ENCODE data around the gene SLC6A3. TPM values are rescaled to one million over a fixed set of nuclear protein-coding genes. Genes with fewer than 3 reads are reported as not detected.

Gene SLC6A3
- total RNA-seq, 1 experiment from 2014 or later: not detected

DNA sequence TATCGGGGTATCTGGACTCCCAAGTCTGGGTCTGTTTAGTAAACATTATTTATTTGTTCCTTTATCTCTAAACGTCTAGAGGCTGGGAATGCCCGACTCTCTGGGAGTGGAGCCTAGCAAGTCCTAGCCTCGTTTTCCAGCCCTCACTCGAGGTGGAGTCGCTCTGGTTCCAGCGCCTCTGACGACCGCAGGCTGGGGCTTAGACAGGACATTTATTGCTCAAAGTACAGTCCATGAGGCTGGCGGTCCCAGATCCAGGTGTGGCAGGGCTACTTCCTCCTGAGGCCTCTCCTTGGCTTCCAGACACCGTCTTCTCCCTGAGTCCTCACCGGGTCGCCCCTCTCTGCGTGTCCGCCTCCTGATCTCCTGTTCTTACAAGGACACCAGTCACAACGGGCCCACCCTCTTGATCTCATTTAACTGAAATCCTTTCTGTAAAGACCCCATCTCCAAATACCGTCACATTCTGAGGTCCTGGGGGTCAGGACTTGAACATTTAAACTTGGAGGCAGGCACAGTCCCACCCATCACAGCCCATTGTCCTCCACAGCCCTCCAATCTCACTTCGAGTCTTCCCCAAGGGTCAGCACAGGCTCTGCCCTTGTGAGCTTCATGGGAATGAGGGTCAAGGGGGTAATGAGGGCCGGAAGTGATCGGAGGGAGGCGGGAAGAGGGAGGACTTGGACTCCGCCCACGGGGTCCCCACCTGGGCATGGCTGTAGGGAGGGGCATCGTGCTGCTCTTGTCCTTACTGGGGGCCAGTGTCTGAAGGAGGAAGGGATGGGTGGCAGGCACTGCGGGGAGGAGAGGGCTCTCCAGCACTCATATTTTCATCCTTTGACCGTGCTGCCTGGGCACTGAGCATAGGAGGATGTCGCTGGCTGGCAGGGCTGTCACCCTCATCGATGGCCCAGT is 88.1 kb downstream of the SLC6A3 start:
- Histone ChIP-seq H3K27ac (ENCODE audit: low read depth, low read length, poor library complexity, severe bottlenecking) (no peak overlapping the region), H3K4me3 (ENCODE audit: low read depth, low read length, poor library complexity, severe bottlenecking) (no peak overlapping the region), H3K4me1 (ENCODE audit: insufficient read depth, low read length, poor library complexity, severe bottlenecking) (no peaks in the 10 kb centered on the region), H3K36me3 (ENCODE audit: insufficient read depth, low read length, poor library complexity, severe bottlenecking) (no peaks in the 10 kb centered on the region), H3K9me3 (ENCODE audit: low read depth, low read length, poor library complexity, severe bottlenecking) (no peaks in the 10 kb centered on the region), H3K27me3 (replicated peaks; ENCODE audit: insufficient read depth, low read depth, low read length, poor library complexity) (peaks cover 98% of the 10 kb centered on the region)
- ChIA-PET POLR2A (ENCODE audit: low non-redundant PET) (no interaction called here), CTCF (no interaction called here)
- no TSS peak for BruUV-seq (replicated peaks)
- no peak for DNase-seq (ENCODE audit: low spot score)
- intact Hi-C loops (cut with micrococcal nuclease; ENCODE audit: unreplicated experiment): no loop called here
- peak; percentile 56 for TF ChIP-seq EZH2 (IDR thresholded peaks at IDR 0.05; ENCODE audit: borderline replicate concordance, low read depth, low read length, poor library complexity, severe bottlenecking)
- TF ChIP-seq, protein P1, sequence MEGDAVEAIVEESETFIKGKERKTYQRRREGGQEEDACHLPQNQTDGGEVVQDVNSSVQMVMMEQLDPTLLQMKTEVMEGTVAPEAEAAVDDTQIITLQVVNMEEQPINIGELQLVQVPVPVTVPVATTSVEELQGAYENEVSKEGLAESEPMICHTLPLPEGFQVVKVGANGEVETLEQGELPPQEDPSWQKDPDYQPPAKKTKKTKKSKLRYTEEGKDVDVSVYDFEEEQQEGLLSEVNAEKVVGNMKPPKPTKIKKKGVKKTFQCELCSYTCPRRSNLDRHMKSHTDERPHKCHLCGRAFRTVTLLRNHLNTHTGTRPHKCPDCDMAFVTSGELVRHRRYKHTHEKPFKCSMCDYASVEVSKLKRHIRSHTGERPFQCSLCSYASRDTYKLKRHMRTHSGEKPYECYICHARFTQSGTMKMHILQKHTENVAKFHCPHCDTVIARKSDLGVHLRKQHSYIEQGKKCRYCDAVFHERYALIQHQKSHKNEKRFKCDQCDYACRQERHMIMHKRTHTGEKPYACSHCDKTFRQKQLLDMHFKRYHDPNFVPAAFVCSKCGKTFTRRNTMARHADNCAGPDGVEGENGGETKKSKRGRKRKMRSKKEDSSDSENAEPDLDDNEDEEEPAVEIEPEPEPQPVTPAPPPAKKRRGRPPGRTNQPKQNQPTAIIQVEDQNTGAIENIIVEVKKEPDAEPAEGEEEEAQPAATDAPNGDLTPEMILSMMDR (conservative IDR thresholded peaks at IDR 0.05; ENCODE audit: low read depth, low read length): no peak

DNA sequence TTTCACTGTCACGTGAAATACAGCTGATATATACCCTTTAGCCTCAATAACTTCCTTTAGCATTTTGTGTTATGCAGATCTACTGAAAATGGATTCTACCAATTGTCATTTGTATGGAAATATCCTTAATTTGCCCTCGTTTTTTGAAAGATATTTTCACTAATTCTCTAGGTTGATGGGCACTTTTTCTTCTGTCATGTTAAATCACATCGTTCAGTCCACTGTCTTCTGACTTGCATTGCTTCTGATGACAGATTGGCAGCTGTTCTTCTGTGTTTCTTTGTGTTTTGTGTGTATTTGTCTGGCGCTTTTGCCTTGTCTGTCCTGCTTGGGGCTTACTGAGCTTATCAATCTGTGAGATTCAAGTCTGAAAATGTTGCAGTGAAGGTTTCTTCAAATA is 90.7 kb downstream of the SLC6A3 start:
- BruUV-seq (replicated peaks): no TSS peak
- Histone ChIP-seq H3K27me3 (replicated peaks; ENCODE audit: insufficient read depth, low read depth, low read length, poor library complexity) (peaks cover 94% of the 10 kb centered on the region), H3K4me1 (ENCODE audit: insufficient read depth, low read length, poor library complexity, severe bottlenecking) (no peaks in the 10 kb centered on the region), H3K36me3 (ENCODE audit: insufficient read depth, low read length, poor library complexity, severe bottlenecking) (no peaks in the 10 kb centered on the region), H3K27ac (ENCODE audit: low read depth, low read length, poor library complexity, severe bottlenecking) (no peak overlapping the region), H3K4me3 (ENCODE audit: low read depth, low read length, poor library complexity, severe bottlenecking) (no peak overlapping the region), H3K9me3 (ENCODE audit: low read depth, low read length, poor library complexity, severe bottlenecking) (no peaks in the 10 kb centered on the region)
- POLR2A ChIA-PET (ENCODE audit: low non-redundant PET): interaction anchor here (0.6 to 0.7 kb wide), 2 partner anchors 103 to 123 kb away, joined by 3 read pairs; no protein-coding TSS in a partner anchor
- no peak for DNase-seq (ENCODE audit: low spot score)
- TF ChIP-seq, protein P1 (conservative IDR thresholded peaks at IDR 0.05; ENCODE audit: low read depth, low read length): no peak
- no peak for TF ChIP-seq EZH2 (IDR thresholded peaks at IDR 0.05; ENCODE audit: borderline replicate concordance, low read depth, low read length, poor library complexity, severe bottlenecking)
- intact Hi-C loops (cut with micrococcal nuclease; ENCODE audit: unreplicated experiment): no loop called here
- CTCF ChIA-PET: no interaction called here

DNA sequence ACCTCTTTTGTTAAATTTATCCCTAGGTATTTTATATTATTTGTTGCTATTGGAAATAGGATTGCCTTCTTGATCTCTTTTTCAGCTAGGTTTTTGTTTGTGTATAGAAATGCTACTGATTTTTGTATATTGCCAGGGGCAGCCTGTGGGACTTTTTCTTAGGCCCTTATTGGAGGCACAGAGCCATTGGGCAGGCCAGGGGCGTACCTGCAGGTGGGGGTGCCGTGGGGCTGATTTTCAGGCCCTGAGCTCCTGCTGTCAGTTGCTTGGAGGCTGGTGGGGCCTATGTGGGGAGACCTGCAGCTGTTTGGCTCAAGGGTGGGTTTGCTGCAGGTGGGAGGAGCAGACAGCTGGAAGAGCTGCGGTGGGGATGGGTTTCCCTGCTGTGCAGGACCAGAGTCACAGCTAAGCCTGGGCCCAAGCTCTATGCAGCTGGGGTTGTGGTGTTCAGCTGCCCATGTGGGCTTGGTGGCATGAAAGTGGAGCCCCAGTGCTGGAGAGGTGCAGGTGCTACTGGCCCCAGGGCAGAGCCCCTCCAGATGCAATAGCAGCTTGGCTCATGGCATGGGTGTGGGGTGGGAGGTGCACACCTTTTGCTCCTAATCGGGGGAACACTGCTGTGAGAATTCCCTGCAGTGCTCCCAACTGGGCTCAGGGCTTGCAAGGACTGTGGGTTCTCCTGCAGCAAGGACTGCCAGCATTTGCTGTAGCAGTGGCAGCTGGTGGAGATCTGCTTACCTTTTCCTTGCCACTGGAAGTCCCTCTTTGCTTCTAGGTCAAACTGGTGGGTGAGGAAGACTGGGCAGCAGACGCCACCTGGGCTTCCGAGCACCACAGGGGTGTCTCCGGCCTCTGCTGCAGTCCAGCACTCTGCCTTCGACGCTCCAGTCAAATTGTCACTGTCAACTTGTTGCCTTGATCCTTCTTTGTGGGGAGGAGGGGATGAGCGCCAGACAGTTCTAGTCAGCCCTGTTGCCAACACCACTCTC is 92.7 kb downstream of the SLC6A3 start:
- Histone ChIP-seq H3K4me3 (ENCODE audit: low read depth, low read length, poor library complexity, severe bottlenecking) (no peak overlapping the region), H3K36me3 (ENCODE audit: insufficient read depth, low read length, poor library complexity, severe bottlenecking) (no peaks in the 10 kb centered on the region), H3K27me3 (replicated peaks; ENCODE audit: insufficient read depth, low read depth, low read length, poor library complexity) (peaks cover 73% of the 10 kb centered on the region), H3K27ac (ENCODE audit: low read depth, low read length, poor library complexity, severe bottlenecking) (no peak overlapping the region), H3K9me3 (ENCODE audit: low read depth, low read length, poor library complexity, severe bottlenecking) (no peaks in the 10 kb centered on the region), H3K4me1 (ENCODE audit: insufficient read depth, low read length, poor library complexity, severe bottlenecking) (no peaks in the 10 kb centered on the region)
- no peak for DNase-seq (ENCODE audit: low spot score)
- POLR2A ChIA-PET (ENCODE audit: low non-redundant PET): no interaction called here
- intact Hi-C loops (cut with micrococcal nuclease; ENCODE audit: unreplicated experiment): no loop called here
- no TSS peak for BruUV-seq (replicated peaks)
- CTCF ChIA-PET: no interaction called here
- TF ChIP-seq EZH2 (IDR thresholded peaks at IDR 0.05; ENCODE audit: borderline replicate concordance, low read depth, low read length, poor library complexity, severe bottlenecking): no peak
- TF ChIP-seq, protein P1 (conservative IDR thresholded peaks at IDR 0.05; ENCODE audit: low read depth, low read length): no peak
